IMR-90 (cell line): ENCODE results near the gene NDUFB4.

Experiments used
- BHLHE40 ChIP-seq: fragments of 150-350 bp; IDR thresholded peaks from 2 replicates; pipeline ENCODE4 v1.6.1; 2016; ENCODE audit warnings: mild to moderate bottlenecking, low read depth, low read length
- CEBPB ChIP-seq: IDR thresholded peaks from 2 replicates; pipeline ENCODE4 v1.6.1; 2012; ENCODE audit warnings: low read depth, low read length, improper control_type of control experiment
- MAFK ChIP-seq: IDR thresholded peaks from 2 replicates; pipeline ENCODE4 v1.6.1; 2012; ENCODE audit warnings: low read depth, low read length, improper control_type of control experiment
- MAZ ChIP-seq: IDR thresholded peaks from 2 replicates; pipeline ENCODE4 v1.6.1; 2012; ENCODE audit warnings: low read depth, mild to moderate bottlenecking, low read length, improper control_type of control experiment, moderate library complexity, borderline replicate concordance
- POLR2A ChIP-seq: IDR thresholded peaks from 2 replicates; pipeline ENCODE4 v1.6.1; 2012; ENCODE audit warnings: mild to moderate bottlenecking, low read depth, low read length
- RAD21 ChIP-seq: IDR thresholded peaks from 2 replicates; pipeline ENCODE4 v1.6.1; 2012; ENCODE audit warnings: low read length, improper control_type of control experiment
- RCOR1 ChIP-seq: IDR thresholded peaks from 2 replicates; pipeline ENCODE4 v1.6.1; 2012; ENCODE audit warnings: mild to moderate bottlenecking, low read length, improper control_type of control experiment; ENCODE audit not compliant: insufficient replicate concordance
- RFX5 ChIP-seq: IDR thresholded peaks from 2 replicates; pipeline ENCODE4 v1.8.0; 2012; ENCODE audit warnings: low read depth, mild to moderate bottlenecking, low read length, moderate library complexity
- SMC3 ChIP-seq: fragments of 150-350 bp; IDR thresholded peaks from 2 replicates; pipeline ENCODE4 v1.6.1; 2016; ENCODE audit warnings: low read depth, mild to moderate bottlenecking, antibody characterized with exemption, low read length, moderate library complexity
- TF ChIP-seq, protein P1 (sequence below): conservative IDR thresholded peaks from 2 replicates; pipeline ENCODE4 v1.5.1; 2012; ENCODE audit warnings: mild to moderate bottlenecking, low read depth, low read length, improper control_type of control experiment
- TF ChIP-seq, protein P2 (sequence below): fragments of 150-350 bp; IDR thresholded peaks from 2 replicates; pipeline ENCODE4 v1.6.1; 2017; ENCODE audit warnings: mild to moderate bottlenecking, antibody characterized with exemption, low read length, low read depth

DNA sequence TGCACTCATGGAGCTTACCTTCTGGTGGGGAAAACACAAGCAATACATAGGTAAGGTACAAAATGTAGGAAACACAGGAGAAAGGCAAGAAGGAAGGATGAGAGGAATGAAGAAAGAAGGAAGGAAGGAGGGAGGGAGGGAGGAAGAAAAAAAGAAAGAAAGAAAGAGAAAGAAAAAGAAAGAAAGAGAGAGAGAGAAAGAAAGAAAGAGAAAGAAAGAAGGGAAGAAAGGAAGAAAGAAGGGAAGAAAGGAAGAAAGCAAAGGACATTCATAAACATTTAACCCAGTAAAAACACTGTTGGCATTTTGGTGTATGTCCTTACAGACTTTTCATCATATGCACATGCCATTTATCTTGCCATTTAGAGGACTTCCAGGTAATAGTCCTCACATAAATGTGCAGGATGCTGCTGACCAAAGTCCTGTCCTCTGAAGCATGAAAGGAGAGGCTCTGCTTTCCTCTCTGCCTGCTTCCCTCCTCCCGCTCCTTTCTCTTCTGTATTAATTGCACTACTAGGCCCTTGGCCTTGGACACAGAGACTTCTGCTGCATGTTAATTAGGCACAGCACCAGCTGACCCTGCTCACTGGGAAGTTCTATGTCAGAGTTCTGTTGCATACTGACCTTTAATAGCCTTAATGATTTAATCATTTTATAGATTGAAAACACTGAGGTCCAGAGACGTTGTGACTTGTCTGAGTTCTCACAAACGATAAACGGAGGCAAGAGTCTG is 29.7 kb upstream of the NDUFB4 start:
- TF ChIP-seq, protein P1, sequence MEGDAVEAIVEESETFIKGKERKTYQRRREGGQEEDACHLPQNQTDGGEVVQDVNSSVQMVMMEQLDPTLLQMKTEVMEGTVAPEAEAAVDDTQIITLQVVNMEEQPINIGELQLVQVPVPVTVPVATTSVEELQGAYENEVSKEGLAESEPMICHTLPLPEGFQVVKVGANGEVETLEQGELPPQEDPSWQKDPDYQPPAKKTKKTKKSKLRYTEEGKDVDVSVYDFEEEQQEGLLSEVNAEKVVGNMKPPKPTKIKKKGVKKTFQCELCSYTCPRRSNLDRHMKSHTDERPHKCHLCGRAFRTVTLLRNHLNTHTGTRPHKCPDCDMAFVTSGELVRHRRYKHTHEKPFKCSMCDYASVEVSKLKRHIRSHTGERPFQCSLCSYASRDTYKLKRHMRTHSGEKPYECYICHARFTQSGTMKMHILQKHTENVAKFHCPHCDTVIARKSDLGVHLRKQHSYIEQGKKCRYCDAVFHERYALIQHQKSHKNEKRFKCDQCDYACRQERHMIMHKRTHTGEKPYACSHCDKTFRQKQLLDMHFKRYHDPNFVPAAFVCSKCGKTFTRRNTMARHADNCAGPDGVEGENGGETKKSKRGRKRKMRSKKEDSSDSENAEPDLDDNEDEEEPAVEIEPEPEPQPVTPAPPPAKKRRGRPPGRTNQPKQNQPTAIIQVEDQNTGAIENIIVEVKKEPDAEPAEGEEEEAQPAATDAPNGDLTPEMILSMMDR: no peak
- no peak for TF ChIP-seq POLR2A
- TF ChIP-seq SMC3: no peak
- no peak for TF ChIP-seq RFX5
- no peak for TF ChIP-seq BHLHE40
- TF ChIP-seq RCOR1: no peak
- TF ChIP-seq CEBPB: no peak
- TF ChIP-seq RAD21: no peak
- TF ChIP-seq, protein P2, sequence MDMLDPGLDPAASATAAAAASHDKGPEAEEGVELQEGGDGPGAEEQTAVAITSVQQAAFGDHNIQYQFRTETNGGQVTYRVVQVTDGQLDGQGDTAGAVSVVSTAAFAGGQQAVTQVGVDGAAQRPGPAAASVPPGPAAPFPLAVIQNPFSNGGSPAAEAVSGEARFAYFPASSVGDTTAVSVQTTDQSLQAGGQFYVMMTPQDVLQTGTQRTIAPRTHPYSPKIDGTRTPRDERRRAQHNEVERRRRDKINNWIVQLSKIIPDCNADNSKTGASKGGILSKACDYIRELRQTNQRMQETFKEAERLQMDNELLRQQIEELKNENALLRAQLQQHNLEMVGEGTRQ: no peak
- TF ChIP-seq MAFK: no peak
- TF ChIP-seq MAZ: no peak
